ENCODE results near the gene CDH11. TPM values are rescaled to one million over a fixed set of nuclear protein-coding genes. Genes with fewer than 3 reads are reported as not detected.

The CDH11 gene
- total RNA-seq, 1 experiment from 2014 or later: 5.4 TPM

DNA sequence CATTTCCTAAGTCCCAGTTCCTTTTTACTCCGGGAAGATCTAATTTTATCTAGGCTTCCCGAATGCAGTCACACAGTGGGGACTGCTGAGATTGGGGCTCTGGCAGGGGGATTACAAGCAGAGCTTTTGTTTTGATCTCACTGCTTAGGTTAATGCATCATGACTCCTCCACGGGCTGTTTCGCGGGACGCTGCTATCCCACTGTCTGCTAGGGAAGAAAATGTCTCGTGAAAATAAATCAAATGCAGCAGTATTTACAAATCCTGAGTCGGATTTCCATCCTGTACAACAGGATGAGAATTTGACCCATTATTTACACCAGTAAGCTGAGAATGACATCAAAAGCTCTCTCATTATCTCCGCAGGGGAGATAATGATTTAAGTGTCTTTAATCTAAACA lies 83.8 kb downstream of the CDH11 start:
- Mint-ChIP-seq H3K9me3 (peaks cover 0 to 4% of the 10 kb centered on the region in 2 experiments; a peak in 2 of 5 replicates), H3K36me3 (ENCODE audit: insufficient read depth in 1 of 3, low read depth in 3 of 3) (peaks cover 0 to 2% (median 0%) of the 10 kb centered on the region in 3 experiments; a peak in 5 of 7 replicates), H3K27ac (no peak overlapping the region), H3K4me1 (peaks cover 19 to 35% of the 10 kb centered on the region in 2 experiments), H3K27me3 (ENCODE audit: low read depth) (peaks cover 15% of the 10 kb centered on the region), H3K4me3 (0 out of 5 replicates have a peak overlapping the region, but pooled peaks of 1 of the 2 experiments have one; percentile 40)
- Histone ChIP-seq H2BK15ac (ENCODE audit: low read depth, low read length) (no peak overlapping the region), H4K8ac (replicated peaks; ENCODE audit: insufficient read length, low read depth, low read length) (no peak overlapping the region), H4K20me1 (ENCODE audit: control insufficient read depth, insufficient read depth, insufficient read length) (no peaks in the 10 kb centered on the region), H3K56ac (ENCODE audit: insufficient read length, low read depth, low read length) (no peak overlapping the region), H3K4me2 (ENCODE audit: insufficient read depth, insufficient read length, low read length) (no peak overlapping the region), H2BK120ac (ENCODE audit: low read depth, low read length, poor library complexity, severe bottlenecking) (no peak overlapping the region), H2BK20ac (ENCODE audit: low read depth, low read length, poor library complexity, severe bottlenecking) (no peak overlapping the region), H3K4me1 (ENCODE audit: insufficient read depth, low read length) (no peaks in the 10 kb centered on the region), H3K23me2 (ENCODE audit: insufficient read length, low read depth, low read length, poor library complexity, severe bottlenecking) (no peaks in the 10 kb centered on the region), H3K27me3 (ENCODE audit: insufficient read depth, low read length) (no peaks in the 10 kb centered on the region), H4K5ac (ENCODE audit: insufficient read length, low read depth, low read length) (no peak overlapping the region), H3K18ac (ENCODE audit: insufficient read length, low read depth, low read length) (no peak overlapping the region), H3K14ac (ENCODE audit: insufficient read depth, low read length) (no peak overlapping the region), H3K79me1 (ENCODE audit: insufficient read depth, low read depth, low read length, poor library complexity, severe bottlenecking) (no peaks in the 10 kb centered on the region), H4K91ac (ENCODE audit: insufficient read length, low read depth, low read length) (no peak overlapping the region), H3K9ac (ENCODE audit: extremely low read depth, insufficient read length, low read length) (no peak overlapping the region), H3K23ac (ENCODE audit: insufficient read length, low read depth, low read length) (no peak overlapping the region), H3K79me2 (ENCODE audit: insufficient read depth, low read length) (no peaks in the 10 kb centered on the region), H3T11ph (ENCODE audit: low read length) (no peak overlapping the region), H3K9me3 (ENCODE audit: control insufficient read depth, low read depth, low read length) (no peaks in the 10 kb centered on the region), H2BK12ac (ENCODE audit: insufficient read length, low read depth, low read length) (no peak overlapping the region), H2BK5ac (ENCODE audit: insufficient read length, low read length) (no peak overlapping the region), H2AFZ (ENCODE audit: low read length) (no peak overlapping the region), H3K27ac (ENCODE audit: insufficient read length, low read depth, low read length) (no peak overlapping the region), H2AK5ac (ENCODE audit: insufficient read length, low read length) (no peak overlapping the region), H3K4ac (ENCODE audit: low read depth, low read length) (no peak overlapping the region)
- no peak for TF ChIP-seq CTCF (conservative IDR thresholded peaks at IDR 0.05)
- no CpG with 5 or more reads among the region's 9 CpGs for WGBS (ENCODE audit: extremely low coverage, insufficient read length, low lambda C conversion rate)
- no peak for DNase-seq
